Lung (tissue), 12 donors: ENCODE measurements around the gene LRRC14B. TPM values are rescaled to one million over a fixed set of nuclear protein-coding genes. Genes with fewer than 3 reads are reported as not detected.

Experiments
- ATAC-seq: fragments of 200-7000 bp; cut with Tn5 transposase; one replicate; pipeline ENCODE4 v1.9.1; 2020; ENCODE audit warnings: moderate number of reproducible peaks; ENCODE audit not compliant: insufficient read depth, low FRiP score
- DNase-seq, 3 donors: peaks; one replicate each; pipeline ENCODE4 v3.0.0-alpha.2; 2013 to 2017
- H3K27ac ChIP-seq, 2 donors: one replicate each; pipeline ENCODE4 v1.5.1; 2013; ENCODE audit warnings: mild to moderate bottlenecking in 2 of 2, moderate library complexity in 2 of 2, control low read depth in 1 of 2, inconsistent platforms in 1 of 2, low read depth in 1 of 2, low read length in 1 of 2
- H3K27me3 ChIP-seq, 3 donors: one replicate each; pipeline ENCODE4 v1.5.1; 2013; ENCODE audit warnings: low read length in 2 of 3; ENCODE audit not compliant: control insufficient read depth in 3 of 3, insufficient read depth in 3 of 3
- H3K36me3 ChIP-seq, 4 donors: one replicate each; pipeline ENCODE4 v1.5.1; 2013; ENCODE audit warnings: low read length in 4 of 4, mild to moderate bottlenecking in 1 of 4, moderate library complexity in 1 of 4; ENCODE audit not compliant: control insufficient read depth in 4 of 4, insufficient read depth in 4 of 4
- H3K4me1 ChIP-seq, 5 donors: one replicate each; pipeline ENCODE4 v1.5.1; 2013; ENCODE audit warnings: low read length in 5 of 5, mild to moderate bottlenecking in 2 of 5, moderate library complexity in 1 of 5; ENCODE audit not compliant: control insufficient read depth in 5 of 5, insufficient read depth in 5 of 5
- H3K4me3 ChIP-seq: one replicate; pipeline ENCODE4 v1.5.1; 2013; ENCODE audit warnings: mild to moderate bottlenecking, control low read depth, moderate library complexity
- H3K9ac ChIP-seq, 2 donors: one replicate each; pipeline ENCODE4 v1.5.1; 2013; ENCODE audit warnings: low read length in 2 of 2, control low read depth in 1 of 2; ENCODE audit not compliant: insufficient read depth in 1 of 2
- H3K9me3 ChIP-seq, 4 donors: one replicate each; pipeline ENCODE4 v1.5.1; 2013; ENCODE audit warnings: low read length in 3 of 4, mild to moderate bottlenecking in 1 of 4, moderate library complexity in 1 of 4; ENCODE audit not compliant: control insufficient read depth in 4 of 4, insufficient read depth in 3 of 4
- WGBS, 2 donors: extraction: QIAGEN DNeasy Blood & Tissue Kit; methylation state at CpG; one replicate each; pipeline ENCODE4 v1.1.7; 2013; 5-methylcytosine and 5-hydroxymethylcytosine counted together
- polyA plus RNA-seq, 2 donors: library from polyadenylated mRNA; stranded (reverse); fragments of 200-250 nt; gene quantifications; one replicate each; pipeline ENCODE4 v1.2.1, GENCODE V29; 2013
- total RNA-seq, 2 donors: library from RNA; depleted of rRNA in 1 of 2; stranded (reverse); fragments of >200 nt in 1 of 2; gene quantifications; one replicate each; pipeline ENCODE4 v1.2.1, GENCODE V29; 2014 to 2021
- TF ChIP-seq, protein P1 (sequence below): IDR thresholded peaks from 2 replicates; pipeline ENCODE4 v1.5.1; 2012; ENCODE audit warnings: mild to moderate bottlenecking; ENCODE audit errors: control extremely low read depth, extremely low read depth
- donor health status: control.
- donor health status: control.
- donor health status: Bipolar disorder and iron deficiency.
- donor health status: healthy.
- donor health status: DM: yes; HTN: yes; CAD: no.

The LRRC14B gene
- total and polyA plus RNA-seq, 4 donors = 0.14 TPM; not detected in 3

DNA sequence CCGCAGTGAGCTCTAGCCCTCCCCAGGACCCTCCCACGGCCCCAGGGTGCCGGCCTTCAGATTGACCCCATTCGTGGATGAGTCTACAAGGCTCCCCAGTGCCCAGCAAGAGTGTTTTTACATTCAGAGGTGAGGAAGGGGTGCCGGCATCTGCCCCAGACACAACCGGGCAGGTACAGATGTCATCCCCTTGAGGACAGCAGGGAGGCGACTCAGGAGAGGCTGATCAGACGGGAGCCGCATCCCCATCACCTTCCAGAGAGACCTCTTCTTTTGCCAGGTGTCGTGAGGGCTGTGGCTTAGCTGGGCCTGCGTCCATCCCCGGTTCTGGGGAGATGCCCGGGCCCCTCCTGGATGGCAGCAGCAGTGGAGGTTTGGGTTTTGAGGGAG lies 4.3 kb upstream of the LRRC14B start:
- H3K36me3 ChIP-seq = peaks cover 0 to under 1% (median 0%) of the 10 kb centered on the region in 4 donors
- 85 to 90% methylated on average over 13 of the region's 13 CpGs for WGBS, 2 donors
- peaks cover 0 to 5% (median 3%) of the 10 kb centered on the region in 5 donors for H3K4me1 ChIP-seq
- H3K27ac ChIP-seq = no peak overlapping the region
- ATAC-seq (no peak), DNase-seq (no peak)
- TF ChIP-seq, protein P1, sequence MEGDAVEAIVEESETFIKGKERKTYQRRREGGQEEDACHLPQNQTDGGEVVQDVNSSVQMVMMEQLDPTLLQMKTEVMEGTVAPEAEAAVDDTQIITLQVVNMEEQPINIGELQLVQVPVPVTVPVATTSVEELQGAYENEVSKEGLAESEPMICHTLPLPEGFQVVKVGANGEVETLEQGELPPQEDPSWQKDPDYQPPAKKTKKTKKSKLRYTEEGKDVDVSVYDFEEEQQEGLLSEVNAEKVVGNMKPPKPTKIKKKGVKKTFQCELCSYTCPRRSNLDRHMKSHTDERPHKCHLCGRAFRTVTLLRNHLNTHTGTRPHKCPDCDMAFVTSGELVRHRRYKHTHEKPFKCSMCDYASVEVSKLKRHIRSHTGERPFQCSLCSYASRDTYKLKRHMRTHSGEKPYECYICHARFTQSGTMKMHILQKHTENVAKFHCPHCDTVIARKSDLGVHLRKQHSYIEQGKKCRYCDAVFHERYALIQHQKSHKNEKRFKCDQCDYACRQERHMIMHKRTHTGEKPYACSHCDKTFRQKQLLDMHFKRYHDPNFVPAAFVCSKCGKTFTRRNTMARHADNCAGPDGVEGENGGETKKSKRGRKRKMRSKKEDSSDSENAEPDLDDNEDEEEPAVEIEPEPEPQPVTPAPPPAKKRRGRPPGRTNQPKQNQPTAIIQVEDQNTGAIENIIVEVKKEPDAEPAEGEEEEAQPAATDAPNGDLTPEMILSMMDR = no peak
- H3K9ac ChIP-seq = no peak overlapping the region
- no peaks in the 10 kb centered on the region for H3K9me3 ChIP-seq
- H3K27me3 ChIP-seq = peaks cover 0 to 6% (median 3%) of the 10 kb centered on the region in 3 donors
- no peak overlapping the region for H3K4me3 ChIP-seq

DNA sequence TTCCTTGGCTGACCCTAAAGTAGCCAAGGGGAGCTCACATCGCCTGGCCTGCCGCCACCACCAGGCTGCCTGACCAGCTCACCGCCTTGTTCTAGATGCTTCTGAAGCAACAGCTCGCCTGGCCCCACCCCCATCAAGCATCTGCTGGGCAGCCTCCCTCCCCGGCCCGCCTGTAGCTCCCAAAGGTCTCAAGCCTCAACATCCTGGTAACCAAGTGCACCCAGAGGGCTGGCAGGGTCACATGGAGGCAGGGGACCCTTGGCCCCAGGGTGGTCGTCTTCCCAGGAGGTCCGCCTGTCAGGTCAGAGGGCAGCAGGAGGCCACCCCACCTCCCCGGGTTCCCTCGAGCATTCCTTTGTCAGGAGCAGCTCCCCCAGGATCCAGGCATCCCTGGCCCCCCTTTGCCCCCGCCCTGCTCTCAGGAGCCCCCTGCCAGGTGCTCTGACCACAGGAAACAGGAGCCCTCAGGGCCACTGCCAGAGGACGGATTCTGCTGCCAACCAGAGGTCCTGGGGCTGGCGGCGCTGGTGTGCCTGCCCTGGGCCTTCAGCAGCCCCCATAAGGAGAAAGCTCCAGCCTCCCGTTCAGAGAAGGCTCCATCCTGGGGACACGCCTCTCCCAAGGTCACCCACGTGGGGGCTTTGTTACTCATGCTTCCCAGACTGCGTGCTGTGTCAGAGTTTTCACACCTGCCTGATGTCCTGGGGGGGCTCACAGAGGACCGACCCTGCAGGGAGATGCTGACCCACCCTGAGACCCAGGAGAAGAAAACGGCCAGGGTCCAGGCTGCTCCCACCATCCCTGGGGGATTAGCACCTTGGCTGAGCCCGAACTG lies 3.5 kb upstream of the LRRC14B start:
- Histone ChIP-seq H3K27ac (no peak overlapping the region), H3K9ac (no peak overlapping the region), H3K4me1 (peaks cover 0 to 5% (median 3%) of the 10 kb centered on the region in 5 donors), H3K36me3 (no peaks in the 10 kb centered on the region), H3K9me3 (no peaks in the 10 kb centered on the region), H3K27me3 (peaks cover 0 to 6% (median 3%) of the 10 kb centered on the region in 3 donors), H3K4me3 (no peak overlapping the region)
- TF ChIP-seq, protein P1 = no peak
- DNase-seq (no peak), ATAC-seq (no peak)
- 58 to 70% methylated on average over 21 of the region's 21 CpGs for WGBS, 2 donors

DNA sequence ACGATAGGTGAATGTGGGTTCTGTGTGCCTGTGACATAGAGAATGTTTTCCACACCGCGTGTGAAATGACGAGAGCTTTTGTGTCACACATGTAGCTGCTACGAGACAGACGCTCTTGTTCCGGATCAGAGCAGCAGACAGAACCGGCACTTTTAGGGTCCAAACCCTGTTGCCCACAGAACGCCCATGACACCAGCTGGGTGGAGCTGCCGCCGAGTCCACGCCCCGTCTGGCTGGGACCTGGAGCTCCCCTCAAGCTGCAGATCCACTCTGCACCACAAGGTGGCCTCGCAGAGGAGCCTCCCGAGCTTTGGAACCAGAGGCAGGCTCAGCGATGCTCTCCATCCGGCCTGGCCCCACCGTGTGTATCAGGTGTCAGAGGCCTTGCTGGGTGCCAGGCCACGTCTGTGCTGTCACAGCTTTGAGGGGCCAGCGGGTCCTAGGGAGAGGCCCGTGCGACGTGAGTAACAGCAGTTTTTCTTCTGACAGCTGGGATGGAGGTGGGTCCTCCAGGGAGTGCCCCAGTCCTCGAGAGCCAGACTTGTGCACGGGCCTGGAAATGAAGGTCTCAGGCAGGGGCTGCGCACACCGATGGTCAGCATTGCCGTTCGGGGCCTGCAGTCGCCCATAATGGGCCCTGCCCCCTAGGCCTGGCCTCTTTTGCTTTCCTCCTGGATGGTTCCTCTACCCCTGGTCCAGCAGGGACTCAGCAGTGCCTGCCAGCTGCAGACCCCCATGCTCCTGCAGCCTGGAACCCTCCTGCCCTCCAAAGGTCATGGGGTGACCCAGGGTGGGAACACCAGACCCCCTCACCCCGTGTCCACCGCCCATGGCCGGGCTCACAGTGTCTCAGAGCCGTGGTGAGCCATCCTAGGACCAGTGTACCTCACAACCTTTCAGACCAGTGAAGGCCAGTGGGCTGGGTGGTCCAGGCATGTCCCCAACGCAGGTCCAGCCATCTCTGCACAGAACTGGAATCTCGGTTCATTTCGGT lies 2.5 kb upstream of the LRRC14B start:
- Histone ChIP-seq H3K27me3 (peaks cover 0 to 6% (median 3%) of the 10 kb centered on the region in 3 donors), H3K27ac (peak overlapping the region in 1 of 2 donors; percentile 74), H3K4me1 (peaks cover 0 to 5% (median 3%) of the 10 kb centered on the region in 5 donors), H3K9me3 (no peaks in the 10 kb centered on the region), H3K4me3 (no peak overlapping the region), H3K9ac (no peak overlapping the region), H3K36me3 (no peaks in the 10 kb centered on the region)
- ATAC-seq (peak; percentile 91), DNase-seq (peak; percentile 84 to 88 (median 86))
- WGBS, 2 donors = 34 to 42% methylated on average over 37 of the region's 37 CpGs
- TF ChIP-seq, protein P1 = peak; percentile 76
